SK-N-SH (cell line): ENCODE results near the gene CELSR1. TPM values are rescaled to one million over a fixed set of nuclear protein-coding genes. Genes with fewer than 3 reads are reported as not detected.

Experiments
- CTCF ChIA-PET: fragments of 300-600, 350-600 bp; formaldehyde crosslinking; extraction: SDS; loops from one replicate; lab custom pipeline; 2021; lab: Yijun Ruan, JAX
- POLR2A ChIA-PET: fragments of 350-600 bp; sonication (Branson Sonifier 250); formaldehyde crosslinking; extraction: SDS; loops from one replicate; lab custom pipeline; 2020; ENCODE audit warnings: antibody characterized with exemption, inconsistent platforms; lab: Yijun Ruan, JAX
- DNase-seq: peaks from one replicate; pipeline ENCODE4 v3.0.0; 2012
- H2AFZ ChIP-seq: fragments of 200-600 bp; sonication (generic); 2 replicates; pipeline ENCODE4 v1.8.1; 2016; ENCODE audit warnings: antibody characterized with exemption, mild to moderate bottlenecking, low read depth
- H3F3A ChIP-seq: fragments of 200-600 bp; sonication (generic); replicated peaks from 2 replicates; pipeline ENCODE3; 2016; ENCODE audit warnings: antibody characterized with exemption, mild to moderate bottlenecking; ENCODE audit not compliant: insufficient read depth
- H3K27ac ChIP-seq, 2 experiments: fragments of 200-500 bp in 1 of 2; fragments of 200-600 bp in 1 of 2; sonication (Bioruptor generic) in 1 of 2; sonication (generic), shearing (Covaris generic) in 1 of 2; 2 replicates each; pipeline versions ENCODE4 v1.5.1 to v1.6.1; 2014 to 2016; ENCODE audit warnings: low read depth in 2 of 2, inconsistent platforms in 1 of 2, low read length in 1 of 2, mild to moderate bottlenecking in 1 of 2, mixed read lengths in 1 of 2
- H3K27me3 ChIP-seq: fragments of 200-600 bp; sonication (generic), shearing (Covaris generic); 2 replicates; pipeline ENCODE4 v1.6.1; 2016; ENCODE audit warnings: mixed run types; ENCODE audit not compliant: insufficient read depth
- H3K36me3 ChIP-seq, 2 experiments: fragments of 200-500 bp in 1 of 2; fragments of 200-600 bp in 1 of 2; sonication (Bioruptor generic) in 1 of 2; sonication (generic) in 1 of 2; replicated peaks in 1 of 2; 2 replicates each; pipeline versions ENCODE3 to v1.5.1; 2014 to 2016; ENCODE audit warnings: low read length in 1 of 2, mild to moderate bottlenecking in 1 of 2; ENCODE audit not compliant: insufficient read depth in 2 of 2, control insufficient read depth in 1 of 2
- H3K4me1 ChIP-seq, 2 experiments: fragments of 200-500 bp in 1 of 2; fragments of 200-600 bp in 1 of 2; sonication (Bioruptor generic) in 1 of 2; sonication (generic), shearing (Covaris generic) in 1 of 2; 2 replicates each; pipeline versions ENCODE4 v1.5.1 to v1.6.1; 2014 to 2016; ENCODE audit warnings: low read depth in 1 of 2, low read length in 1 of 2, mixed run types in 1 of 2; ENCODE audit not compliant: insufficient read depth in 2 of 2, control insufficient read depth in 1 of 2
- H3K4me2 ChIP-seq: fragments of 200-600 bp; sonication (generic), shearing (Covaris generic); 2 replicates; pipeline ENCODE4 v1.6.1; 2017; ENCODE audit warnings: mixed run types
- H3K4me3 ChIP-seq, 2 experiments: fragments of 200-500 bp in 1 of 2; fragments of 200-600 bp in 1 of 2; sonication (Bioruptor generic) in 1 of 2; sonication (generic), shearing (Covaris generic) in 1 of 2; 2 replicates each; pipeline versions ENCODE4 v1.5.1 to v1.8.1; 2014 to 2016; ENCODE audit warnings: low read depth in 2 of 2, inconsistent platforms in 1 of 2, low read length in 1 of 2, mild to moderate bottlenecking in 1 of 2, mixed read lengths in 1 of 2, moderate library complexity in 1 of 2
- H3K79me2 ChIP-seq: fragments of 200-600 bp; sonication (generic); 2 replicates; pipeline ENCODE4 v1.8.1; 2017; ENCODE audit warnings: mild to moderate bottlenecking; ENCODE audit not compliant: insufficient read depth
- H3K9ac ChIP-seq: fragments of 200-600 bp; sonication (generic); 2 replicates; pipeline ENCODE4 v1.6.1; 2017; ENCODE audit warnings: mixed run types
- H3K9me2 ChIP-seq: fragments of 200-600 bp; sonication (generic); 2 replicates; pipeline ENCODE4 v1.6.1; 2017; ENCODE audit warnings: mixed run types
- H3K9me3 ChIP-seq: fragments of 200-600 bp; sonication (generic); 2 replicates; pipeline ENCODE4 v1.6.1; 2017; ENCODE audit warnings: mixed run types, mild to moderate bottlenecking, moderate library complexity
- H4K20me1 ChIP-seq: fragments of 200-600 bp; sonication (generic); 2 replicates; pipeline ENCODE4 v1.6.1; 2017; ENCODE audit warnings: mild to moderate bottlenecking, mixed run types; ENCODE audit not compliant: insufficient read depth
- ELF1 ChIP-seq: IDR thresholded peaks from 2 replicates; pipeline ENCODE4 v1.4.0; 2012
- EP300 ChIP-seq, 2 experiments: IDR thresholded peaks; 2 replicates each; pipeline versions ENCODE4 v1.4.0 to v1.6.1; 2012; ENCODE audit warnings: borderline replicate concordance in 1 of 2, low read depth in 1 of 2, low read length in 1 of 2
- EZH2phosphoT487 ChIP-seq: fragments of 200-600 bp; sonication (generic); IDR thresholded peaks from 2 replicates; pipeline ENCODE4 v1.6.1; 2017; ENCODE audit warnings: low read depth, mixed run types, mild to moderate bottlenecking, antibody characterized with exemption, moderate library complexity, borderline replicate concordance
- FOSL2 ChIP-seq: IDR thresholded peaks from 2 replicates; pipeline ENCODE4 v1.4.0; 2012; ENCODE audit warnings: low read depth, mild to moderate bottlenecking, moderate library complexity, borderline replicate concordance
- GABPA ChIP-seq: IDR thresholded peaks from 2 replicates; pipeline ENCODE4 v1.4.0; 2012; ENCODE audit warnings: low read depth, mild to moderate bottlenecking
- JUND ChIP-seq: IDR thresholded peaks from 2 replicates; pipeline ENCODE4 v1.4.0; 2012
- MEF2A ChIP-seq: IDR thresholded peaks from 2 replicates; pipeline ENCODE4 v1.4.0; 2012; ENCODE audit warnings: low read depth, borderline replicate concordance
- MXI1 ChIP-seq: IDR thresholded peaks from 2 replicates; pipeline ENCODE4 v1.6.1; 2012; ENCODE audit warnings: mild to moderate bottlenecking, low read depth, low read length, improper control_type of control experiment
- NFIC ChIP-seq: IDR thresholded peaks from 2 replicates; pipeline ENCODE4 v1.4.0; 2012; ENCODE audit warnings: borderline replicate concordance
- POLR2AphosphoS5 ChIP-seq: IDR thresholded peaks from 2 replicates; pipeline ENCODE4 v1.6.1; 2012; ENCODE audit warnings: low read depth, low read length
- RCOR1 ChIP-seq: fragments of 150-350 bp; IDR thresholded peaks from 2 replicates; pipeline ENCODE4 v1.6.1; 2017; ENCODE audit warnings: antibody characterized with exemption, low read length
- SIN3A ChIP-seq: IDR thresholded peaks from 2 replicates; pipeline ENCODE4 v1.6.1; 2012; ENCODE audit warnings: low read depth, mild to moderate bottlenecking, low read length, moderate library complexity, borderline replicate concordance
- SMC3 ChIP-seq: IDR thresholded peaks from 2 replicates; pipeline ENCODE4 v1.6.1; 2012; ENCODE audit warnings: low read depth, low read length, improper control_type of control experiment
- TCF12 ChIP-seq: IDR thresholded peaks from 2 replicates; pipeline ENCODE4 v1.4.0; 2012
- TEAD4 ChIP-seq: IDR thresholded peaks from 2 replicates; pipeline ENCODE4 v1.4.0; 2012; ENCODE audit warnings: mild to moderate bottlenecking, borderline replicate concordance; ENCODE audit not compliant: insufficient read depth
- ZBTB33 ChIP-seq: IDR thresholded peaks from 2 replicates; pipeline ENCODE4 v1.4.0; 2012; ENCODE audit warnings: low read depth, borderline replicate concordance
- WGBS: methylation state at CpG from one replicate; pipeline ENCODE4 v1.1.6; 2017; ENCODE audit warnings: low lambda C conversion rate; 5-methylcytosine and 5-hydroxymethylcytosine counted together
- polyA plus RNA-seq, 3 experiments: library from polyadenylated mRNA; depleted of rRNA; stranded (reverse); fragments of >200 nt; gene quantifications; 2 replicates each; pipeline ENCODE4 v1.2.3, GENCODE V29; 2012
- TF ChIP-seq, protein P1 (sequence below): IDR thresholded peaks from 2 replicates; pipeline ENCODE4 v1.4.0; 2012; ENCODE audit warnings: low read depth
- TF ChIP-seq, protein P2 (sequence below): IDR thresholded peaks from 2 replicates; pipeline ENCODE4 v1.6.1; 2012; ENCODE audit warnings: mild to moderate bottlenecking, low read depth, low read length, moderate library complexity
- TF ChIP-seq, protein P3 (sequence below): IDR thresholded peaks from 2 replicates; pipeline ENCODE4; 2012

CELSR1 gene
- polyA plus RNA-seq, 1 of the 3 experiments (the other 2 are of a cell fraction): 5.0 TPM

GRCh38 chr22:46448333-46448732 is 89.1 kb downstream of the CELSR1 start:
- no peaks in the 10 kb centered on the region for H3K27me3 ChIP-seq
- TF ChIP-seq FOSL2: no peak
- no peak for TF ChIP-seq SIN3A
- TF ChIP-seq EZH2phosphoT487: no peak
- TF ChIP-seq RCOR1: no peak
- TF ChIP-seq POLR2AphosphoS5: no peak
- no peak for TF ChIP-seq JUND
- no peak for TF ChIP-seq SMC3
- TF ChIP-seq EP300 (IDR thresholded peaks at IDR 0.05; ENCODE audit: borderline replicate concordance in 1 of 2, low read depth in 1 of 2, low read length in 1 of 2): no peak
- TF ChIP-seq GABPA: no peak
- no peak for TF ChIP-seq ELF1
- no peak for TF ChIP-seq TCF12
- TF ChIP-seq, protein P1, sequence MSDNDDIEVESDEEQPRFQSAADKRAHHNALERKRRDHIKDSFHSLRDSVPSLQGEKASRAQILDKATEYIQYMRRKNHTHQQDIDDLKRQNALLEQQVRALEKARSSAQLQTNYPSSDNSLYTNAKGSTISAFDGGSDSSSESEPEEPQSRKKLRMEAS: no peak
- no peak for TF ChIP-seq MXI1
- TF ChIP-seq, protein P2, sequence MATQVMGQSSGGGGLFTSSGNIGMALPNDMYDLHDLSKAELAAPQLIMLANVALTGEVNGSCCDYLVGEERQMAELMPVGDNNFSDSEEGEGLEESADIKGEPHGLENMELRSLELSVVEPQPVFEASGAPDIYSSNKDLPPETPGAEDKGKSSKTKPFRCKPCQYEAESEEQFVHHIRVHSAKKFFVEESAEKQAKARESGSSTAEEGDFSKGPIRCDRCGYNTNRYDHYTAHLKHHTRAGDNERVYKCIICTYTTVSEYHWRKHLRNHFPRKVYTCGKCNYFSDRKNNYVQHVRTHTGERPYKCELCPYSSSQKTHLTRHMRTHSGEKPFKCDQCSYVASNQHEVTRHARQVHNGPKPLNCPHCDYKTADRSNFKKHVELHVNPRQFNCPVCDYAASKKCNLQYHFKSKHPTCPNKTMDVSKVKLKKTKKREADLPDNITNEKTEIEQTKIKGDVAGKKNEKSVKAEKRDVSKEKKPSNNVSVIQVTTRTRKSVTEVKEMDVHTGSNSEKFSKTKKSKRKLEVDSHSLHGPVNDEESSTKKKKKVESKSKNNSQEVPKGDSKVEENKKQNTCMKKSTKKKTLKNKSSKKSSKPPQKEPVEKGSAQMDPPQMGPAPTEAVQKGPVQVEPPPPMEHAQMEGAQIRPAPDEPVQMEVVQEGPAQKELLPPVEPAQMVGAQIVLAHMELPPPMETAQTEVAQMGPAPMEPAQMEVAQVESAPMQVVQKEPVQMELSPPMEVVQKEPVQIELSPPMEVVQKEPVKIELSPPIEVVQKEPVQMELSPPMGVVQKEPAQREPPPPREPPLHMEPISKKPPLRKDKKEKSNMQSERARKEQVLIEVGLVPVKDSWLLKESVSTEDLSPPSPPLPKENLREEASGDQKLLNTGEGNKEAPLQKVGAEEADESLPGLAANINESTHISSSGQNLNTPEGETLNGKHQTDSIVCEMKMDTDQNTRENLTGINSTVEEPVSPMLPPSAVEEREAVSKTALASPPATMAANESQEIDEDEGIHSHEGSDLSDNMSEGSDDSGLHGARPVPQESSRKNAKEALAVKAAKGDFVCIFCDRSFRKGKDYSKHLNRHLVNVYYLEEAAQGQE: no peak
- TF ChIP-seq, protein P3, sequence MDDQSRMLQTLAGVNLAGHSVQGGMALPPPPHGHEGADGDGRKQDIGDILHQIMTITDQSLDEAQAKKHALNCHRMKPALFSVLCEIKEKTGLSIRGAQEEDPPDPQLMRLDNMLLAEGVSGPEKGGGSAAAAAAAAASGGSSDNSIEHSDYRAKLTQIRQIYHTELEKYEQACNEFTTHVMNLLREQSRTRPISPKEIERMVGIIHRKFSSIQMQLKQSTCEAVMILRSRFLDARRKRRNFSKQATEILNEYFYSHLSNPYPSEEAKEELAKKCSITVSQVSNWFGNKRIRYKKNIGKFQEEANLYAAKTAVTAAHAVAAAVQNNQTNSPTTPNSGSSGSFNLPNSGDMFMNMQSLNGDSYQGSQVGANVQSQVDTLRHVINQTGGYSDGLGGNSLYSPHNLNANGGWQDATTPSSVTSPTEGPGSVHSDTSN: no peak
- no peak for TF ChIP-seq MEF2A
- no peak for TF ChIP-seq TEAD4
- no peak for TF ChIP-seq ZBTB33
- TF ChIP-seq NFIC: no peak
- no peaks in the 10 kb centered on the region for H3K79me2 ChIP-seq
- H3K9ac ChIP-seq: no peak overlapping the region
- no peaks in the 10 kb centered on the region for H3F3A ChIP-seq
- H2AFZ ChIP-seq: no peak overlapping the region
- no peak overlapping the region for H3K4me3 ChIP-seq
- H4K20me1 ChIP-seq: no peaks in the 10 kb centered on the region
- H3K36me3 ChIP-seq: no peaks in the 10 kb centered on the region
- whole genome bisulfite sequencing: 57% methylated on average over 6 of the region's 6 CpGs
- no peak overlapping the region for H3K27ac ChIP-seq
- no peaks in the 10 kb centered on the region for H3K9me2 ChIP-seq
- ChIA-PET CTCF (interaction anchor here (1.3 kb wide), 1 partner anchor 9 kb away, joined by 5 read pairs; no protein-coding TSS in a partner anchor), POLR2A (no interaction called here)
- no peak for DNase-seq
- H3K4me2 ChIP-seq: no peak overlapping the region
- no peaks in the 10 kb centered on the region for H3K9me3 ChIP-seq
- H3K4me1 ChIP-seq: no peaks in the 10 kb centered on the region; a peak in 1 of 4 replicates
